ENCODE data around the gene SPRY1. TPM values are rescaled to one million over a fixed set of nuclear protein-coding genes. Genes with fewer than 3 reads are reported as not detected.

Gene SPRY1
- total and polyA plus RNA-seq, 5 experiments from 2014 or later, result 6.9 to 11.0 (median 9.0) TPM

DNA sequence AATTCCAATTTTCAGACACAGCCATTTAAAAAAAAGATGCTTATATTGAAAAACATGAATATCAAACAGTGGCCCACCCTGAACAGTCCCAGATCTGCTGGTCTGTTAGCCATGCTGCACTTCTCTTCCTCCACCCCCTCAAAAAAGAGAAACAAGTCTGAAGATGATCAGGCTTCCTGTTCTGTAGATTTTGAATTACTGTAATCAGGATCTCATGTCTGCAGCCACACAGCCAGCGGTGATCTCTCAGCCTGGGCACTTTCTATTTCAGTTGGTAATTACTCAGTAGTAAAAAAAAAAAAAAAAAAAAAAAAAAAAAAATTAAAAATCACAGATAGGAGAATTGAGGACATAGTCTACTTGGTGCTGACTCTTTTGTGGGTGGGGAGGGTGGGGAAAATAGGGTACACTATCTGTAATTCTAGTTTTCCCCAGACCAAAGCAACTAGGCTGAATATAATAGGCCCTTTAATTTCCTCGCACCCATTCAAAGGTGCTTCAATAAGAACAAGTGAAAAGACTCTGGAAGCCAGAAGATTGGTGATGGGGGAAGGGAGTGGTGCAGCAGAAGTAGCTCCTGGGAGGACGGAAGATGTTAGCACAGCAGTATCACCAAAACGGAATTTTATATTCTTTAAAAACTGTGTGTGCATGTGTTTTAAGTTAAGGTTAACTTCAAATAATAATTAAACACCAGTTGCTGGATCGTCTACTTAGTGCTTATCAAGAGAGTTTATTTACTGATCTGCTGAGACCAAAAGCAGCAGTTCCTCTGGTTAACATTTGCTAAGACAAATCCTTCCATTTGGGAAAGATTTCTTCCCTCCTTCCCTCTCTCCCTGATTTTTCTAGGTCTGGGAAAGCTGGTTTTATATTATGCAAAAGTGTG, 47.0 kb downstream of the SPRY1 start:
- ATAC-seq (peak; percentile 20 to 55), DNase-seq (peak in 2 of 10 donors; percentile 6 to 23)
- Mint-ChIP-seq H3K36me3 (no peaks in the 10 kb centered on the region), H3K9me3 (no peaks in the 10 kb centered on the region), H3K27ac (peak overlapping the region; percentile 63 to 90 (median 86)), H3K4me3 (peak overlapping the region; percentile 57 to 82 (median 77)), H3K4me1 (peaks cover 12 to 31% (median 22%) of the 10 kb centered on the region in 4 donors), H3K27me3 (no peaks in the 10 kb centered on the region)
- POLR2A ChIA-PET, result no interaction called here

DNA sequence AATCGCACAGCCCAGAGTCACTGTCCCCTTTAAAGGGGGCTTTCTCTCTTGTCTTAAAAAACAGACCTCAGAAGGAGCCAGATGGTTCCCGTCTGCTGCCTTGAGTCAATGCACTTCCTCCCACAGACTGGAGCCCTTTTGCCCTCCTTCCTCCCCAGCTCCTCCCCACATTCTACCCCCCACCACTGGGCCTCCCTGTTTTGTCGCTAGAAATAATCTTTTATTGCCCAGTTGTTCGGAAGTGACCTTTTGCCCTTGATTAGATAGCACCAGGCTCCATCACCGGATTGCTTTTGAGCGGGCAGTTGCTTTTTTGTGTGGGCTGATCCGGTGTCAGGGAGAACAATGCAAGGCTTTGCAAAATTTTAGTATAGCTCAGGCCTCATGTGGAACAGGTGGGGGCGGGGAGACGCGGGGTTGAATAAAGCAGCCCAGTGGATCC, 47.7 kb downstream of the SPRY1 start:
- ATAC-seq (peak; percentile 87 to 91), DNase-seq (peak in 7 of 10 donors; percentile 3 to 40 (median 31))
- Mint-ChIP-seq H3K4me3 (peak overlapping the region; percentile 57 to 82 (median 77)), H3K27me3 (no peaks in the 10 kb centered on the region), H3K9me3 (no peaks in the 10 kb centered on the region), H3K4me1 (peaks cover 13 to 35% (median 26%) of the 10 kb centered on the region in 4 donors), H3K36me3 (no peaks in the 10 kb centered on the region), H3K27ac (peak overlapping the region; percentile 63 to 90 (median 84))
- POLR2A ChIA-PET, result interaction anchor here (0.6 kb wide), 1 partner anchor 46 kb away, joined by 3 read pairs; no protein-coding TSS in a partner anchor

DNA sequence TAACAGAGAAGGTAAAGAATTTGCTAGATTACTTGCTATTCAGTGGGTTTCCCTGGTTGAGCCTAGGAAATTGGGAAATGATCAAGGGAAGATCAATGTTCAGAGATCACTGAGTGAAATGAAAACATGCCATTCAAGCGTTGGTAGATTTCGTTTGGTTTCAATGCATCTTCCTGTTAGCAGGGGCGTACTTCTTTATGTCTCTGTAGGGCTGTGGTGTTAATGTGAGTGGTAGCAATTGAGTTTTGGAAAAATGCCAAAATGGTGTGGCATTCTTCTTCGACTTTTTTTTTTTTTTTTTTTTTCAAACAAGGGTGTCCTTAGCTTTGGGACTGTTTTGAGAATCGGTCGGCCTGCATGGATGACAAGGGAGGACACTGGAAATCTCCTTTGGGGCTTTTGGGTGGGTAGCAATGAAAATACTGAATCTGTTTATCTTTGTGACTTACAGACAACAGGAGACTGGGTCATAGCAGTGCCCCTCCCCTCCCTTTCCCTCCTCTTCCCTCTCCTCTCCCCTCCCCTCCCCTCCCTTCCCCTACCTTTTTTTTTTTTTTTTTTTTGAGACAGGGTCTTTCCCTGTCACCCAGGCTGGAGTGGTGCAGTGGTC, 50.4 kb downstream of the SPRY1 start:
- Mint-ChIP-seq H3K9me3 (no peaks in the 10 kb centered on the region), H3K27ac (peak overlapping the region in 6 of 10 donors; percentile 7 to 72 (median 51)), H3K4me1 (peaks cover 15 to 52% (median 38%) of the 10 kb centered on the region in 4 donors), H3K27me3 (no peaks in the 10 kb centered on the region), H3K36me3 (no peaks in the 10 kb centered on the region), H3K4me3 (peak overlapping the region in 3 of 10 donors; percentile 3 to 37 (median 15))
- POLR2A ChIA-PET, result interaction anchor here (0.8 kb wide), 1 partner anchor 49 kb away, joined by 3 read pairs; no protein-coding TSS in a partner anchor
- ATAC-seq (no peak), DNase-seq (peak in 2 of 10 donors; percentile 14 to 31)

DNA sequence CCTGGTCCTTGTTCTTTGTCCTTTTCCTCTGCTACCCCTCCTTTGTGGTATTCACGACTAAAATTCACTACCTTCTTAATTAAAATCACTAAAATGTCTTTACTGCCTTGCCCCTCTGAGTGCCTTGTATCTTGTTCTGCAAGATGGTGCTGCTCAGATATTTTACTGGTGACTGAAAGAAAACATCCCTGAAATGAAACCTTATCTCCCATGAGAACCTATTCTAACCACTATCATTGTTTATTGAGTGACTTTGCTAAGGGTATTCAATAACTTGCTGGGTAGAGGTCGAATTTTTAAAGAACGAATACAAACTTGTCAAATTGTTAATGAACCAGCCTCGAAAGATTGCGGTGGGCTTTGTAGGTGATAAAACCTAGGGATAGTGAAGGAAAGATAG, 52.8 kb downstream of the SPRY1 start:
- ATAC-seq (no peak), DNase-seq (no peak)
- Mint-ChIP-seq H3K4me3 (peak overlapping the region in 1 of 10 donors; percentile 0), H3K27me3 (no peaks in the 10 kb centered on the region), H3K36me3 (no peaks in the 10 kb centered on the region), H3K4me1 (peaks cover 7 to 43% (median 25%) of the 10 kb centered on the region in 4 donors), H3K27ac (peak overlapping the region in 2 of 10 donors; percentile 15 to 70), H3K9me3 (no peaks in the 10 kb centered on the region)
- POLR2A ChIA-PET, result no interaction called here

DNA sequence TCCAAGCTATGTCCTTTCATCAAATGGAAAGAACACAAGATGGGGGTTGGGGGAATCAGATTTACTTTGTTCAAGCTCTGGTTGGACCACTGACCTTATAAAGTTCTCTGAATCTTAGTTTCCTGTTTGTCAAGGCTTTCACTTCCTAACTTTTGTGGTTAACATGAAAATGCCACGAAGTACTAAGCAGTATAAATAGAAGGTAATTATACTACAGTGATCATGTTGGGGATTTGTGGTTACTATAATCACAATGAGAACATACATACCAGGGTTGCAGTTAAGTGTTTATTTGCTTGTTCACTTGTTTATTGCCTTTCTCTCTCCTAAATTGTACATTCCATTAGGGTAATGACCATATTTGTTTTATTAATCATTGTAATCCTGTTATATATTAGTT, 53.2 kb downstream of the SPRY1 start:
- DNase-seq (no peak), ATAC-seq (peak; percentile 47)
- Mint-ChIP-seq H3K36me3 (no peaks in the 10 kb centered on the region), H3K27me3 (no peaks in the 10 kb centered on the region), H3K4me3 (peak overlapping the region in 2 of 10 donors; percentile 13 to 37), H3K27ac (peak overlapping the region in 4 of 10 donors; percentile 22 to 75 (median 66)), H3K4me1 (peaks cover 6 to 40% (median 23%) of the 10 kb centered on the region in 4 donors), H3K9me3 (no peaks in the 10 kb centered on the region)
- POLR2A ChIA-PET, result interaction anchor here (0.5 to 0.6 kb wide), 2 partner anchors 52 to 203 kb away, joined by 4 read pairs; no protein-coding TSS in a partner anchor

DNA sequence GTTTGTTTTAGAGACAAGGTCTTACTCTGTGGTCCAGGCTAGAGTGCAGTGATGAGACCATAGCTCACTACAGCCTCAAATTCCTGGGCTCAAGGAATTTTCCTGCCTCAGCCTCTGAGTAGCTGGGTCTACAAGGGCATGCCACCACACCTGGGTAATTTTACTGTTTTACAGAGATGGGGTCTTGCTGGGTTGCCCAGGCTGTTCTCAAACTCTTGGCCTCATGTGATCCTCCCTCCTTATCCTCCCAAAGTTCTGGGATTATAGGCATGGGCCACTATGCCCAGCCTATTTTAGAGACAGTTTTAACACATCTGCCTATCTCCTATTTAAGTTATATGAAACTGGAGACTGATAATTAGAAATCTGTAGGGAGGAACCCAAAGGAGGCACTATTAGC, 53.8 kb downstream of the SPRY1 start:
- DNase-seq, result no peak
- no peaks in the 10 kb centered on the region for H3K27me3 Mint-ChIP-seq
- ATAC-seq, result no peak

DNA sequence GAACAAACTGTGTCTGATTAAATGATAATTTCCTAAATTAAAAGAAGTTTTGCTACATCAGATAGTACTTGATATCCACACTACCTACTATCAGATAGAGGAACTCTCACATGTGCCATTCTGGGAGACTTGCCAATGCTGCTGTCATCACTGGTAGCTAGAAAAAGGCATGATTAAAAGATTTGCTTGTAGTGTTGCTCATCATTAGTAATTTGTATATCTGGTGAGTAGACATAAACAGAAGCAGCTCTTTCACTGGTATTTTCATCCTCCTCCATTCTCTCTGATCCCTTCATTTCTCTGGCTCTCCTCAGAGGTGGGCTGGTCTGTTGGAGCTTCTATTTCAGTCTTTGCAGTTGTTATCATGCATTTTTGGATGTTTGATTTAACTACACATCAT, 56.0 kb downstream of the SPRY1 start:
- Mint-ChIP-seq H3K27ac (peak overlapping the region in 4 of 10 donors; percentile 22 to 61 (median 38)), H3K36me3 (no peaks in the 10 kb centered on the region), H3K27me3 (no peaks in the 10 kb centered on the region), H3K4me1 (peaks cover 3 to 41% (median 17%) of the 10 kb centered on the region in 4 donors), H3K9me3 (no peaks in the 10 kb centered on the region), H3K4me3 (no peak overlapping the region)
- no peak for DNase-seq
- POLR2A ChIA-PET, result no interaction called here
- ATAC-seq, result no peak

More for the DNA sequence above, 53.8 kb downstream of the SPRY1 start:
- Mint-ChIP-seq H3K9me3 (no peaks in the 10 kb centered on the region), H3K36me3 (no peaks in the 10 kb centered on the region), H3K4me3 (no peak overlapping the region), H3K4me1 (peaks cover 6 to 44% (median 23%) of the 10 kb centered on the region in 4 donors), H3K27ac (peak overlapping the region in 1 of 10 donors; percentile 70)
- POLR2A ChIA-PET, result interaction anchor here (0.6 kb wide), 1 partner anchor 202 kb away, joined by 4 read pairs; no protein-coding TSS in a partner anchor

DNA sequence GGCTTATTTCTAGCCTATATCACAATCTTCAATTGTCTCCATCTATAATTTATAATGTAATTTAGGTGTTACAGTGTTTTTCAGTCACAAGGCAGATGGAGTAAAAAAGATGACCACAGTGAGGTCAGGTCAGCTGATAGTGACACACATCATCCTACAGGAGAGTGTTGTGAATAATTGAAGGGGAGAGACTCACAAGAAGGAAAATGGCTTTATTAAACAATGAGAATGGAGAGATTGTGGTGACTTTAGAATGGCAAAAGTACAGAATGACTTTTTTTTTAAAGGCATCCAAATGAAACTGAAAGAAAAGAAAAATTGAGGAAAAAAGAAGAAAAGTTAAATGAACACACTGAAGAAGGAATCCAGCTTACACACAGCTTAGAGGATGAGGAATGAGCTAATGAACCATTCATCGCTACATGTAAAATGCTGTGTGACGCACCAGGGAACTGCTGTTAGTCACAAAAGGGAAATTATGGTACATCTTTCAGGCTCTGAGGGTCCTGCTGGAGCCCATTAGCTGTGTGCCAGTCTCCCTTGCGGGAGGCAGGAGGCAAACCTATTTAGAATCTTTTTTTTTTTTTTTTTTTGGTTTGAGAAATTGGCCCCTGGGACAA, 56.6 kb downstream of the SPRY1 start:
- H3K27me3 Mint-ChIP-seq, result no peaks in the 10 kb centered on the region
- H3K27ac Mint-ChIP-seq, result peak overlapping the region in 3 of 10 donors; percentile 47 to 71 (median 61)
- H3K36me3 Mint-ChIP-seq, result no peaks in the 10 kb centered on the region
- peaks cover 3 to 41% (median 17%) of the 10 kb centered on the region in 4 donors for H3K4me1 Mint-ChIP-seq
- no peak for DNase-seq
- H3K9me3 Mint-ChIP-seq, result no peaks in the 10 kb centered on the region
- H3K4me3 Mint-ChIP-seq, result no peak overlapping the region
- ATAC-seq, result no peak
- POLR2A ChIA-PET, result interaction anchor here (0.6 to 0.7 kb wide), 2 partner anchors 30 to 149 kb away, joined by 3 read pairs; no protein-coding TSS in a partner anchor

Measured in naive thymus-derived CD8-positive, alpha-beta T cell (primary cell).